NCI-H345 treated with DMSO at 0.1 percent for 48 hours (cell line): ENCODE measurements around the gene RAD51B.
A peak's percentile ranks its signal among the peaks of the same experiment; 100 is the strongest.

Source experiments
- DNase-seq: peaks from one replicate; lab custom pipeline; 2025; ENCODE audit not compliant: unreplicated experiment; lab: John Stamatoyannopoulos, UW

Gene RAD51B

DNA sequence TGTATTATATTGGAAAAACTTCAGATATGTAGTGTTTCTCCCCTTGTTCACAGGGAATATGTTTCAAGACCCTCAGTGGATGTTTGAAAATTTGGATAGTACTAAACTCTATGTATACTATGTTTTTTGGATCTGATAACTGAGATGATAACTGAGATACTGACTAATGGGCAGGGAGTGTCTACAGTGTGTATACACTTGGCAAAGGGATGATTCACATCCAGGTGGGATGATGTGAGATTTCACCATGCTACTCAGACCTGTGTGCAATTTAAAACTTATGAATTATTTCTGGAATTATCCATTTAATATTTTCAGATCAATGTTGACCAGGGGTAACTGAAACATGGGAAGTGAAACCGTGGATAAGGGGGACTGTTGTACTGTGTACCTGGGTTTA lies 13.8 kb downstream of the RAD51B start:
- DNase-seq: no peak

DNA sequence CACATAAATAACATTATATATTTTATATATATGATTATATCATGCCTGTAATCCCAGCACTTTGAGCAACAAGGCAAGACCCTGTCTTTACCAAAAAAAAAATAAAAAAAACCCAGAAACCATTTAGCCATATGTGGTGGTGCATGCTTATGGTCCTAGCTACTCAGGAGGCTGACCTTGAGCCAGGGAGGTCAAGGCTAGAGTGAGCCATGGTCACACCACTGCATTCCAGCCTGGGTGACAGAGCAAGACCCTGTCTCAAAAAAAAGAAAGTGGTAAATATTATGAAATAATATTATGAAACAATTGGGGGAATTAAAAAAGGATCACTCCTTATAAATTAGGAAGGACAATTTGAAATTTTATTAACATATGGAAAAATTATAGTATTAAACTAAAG lies 16.0 kb downstream of the RAD51B start:
- no peak for DNase-seq

DNA sequence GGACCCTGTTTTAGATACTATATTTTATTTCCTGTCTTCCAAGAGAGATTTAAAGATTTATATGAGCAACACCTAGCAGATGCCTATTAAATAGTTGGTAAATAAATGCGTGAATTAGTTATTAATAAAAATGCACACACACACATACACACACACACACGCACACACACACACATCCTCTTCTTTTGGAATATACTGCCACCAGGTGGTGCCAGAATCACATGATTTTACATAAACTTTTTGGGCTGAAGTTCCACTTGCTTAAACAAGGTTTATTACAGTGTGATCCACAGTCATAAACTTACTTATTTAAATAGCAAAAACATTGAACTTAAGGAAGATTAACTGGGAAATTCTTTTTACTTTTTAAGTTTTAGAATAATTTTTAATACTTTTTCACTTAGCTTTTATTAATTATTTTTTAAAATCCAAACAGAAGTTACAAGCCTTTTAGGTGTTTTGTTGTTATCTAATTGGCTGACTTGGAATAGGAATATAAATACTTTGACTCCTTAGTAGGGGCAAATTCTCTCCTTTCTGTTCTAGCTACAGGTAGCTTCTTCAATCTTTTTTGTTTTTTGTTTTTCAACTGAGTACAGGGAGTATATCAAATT lies 17.5 kb downstream of the RAD51B start:
- DNase-seq: peak; percentile 28

DNA sequence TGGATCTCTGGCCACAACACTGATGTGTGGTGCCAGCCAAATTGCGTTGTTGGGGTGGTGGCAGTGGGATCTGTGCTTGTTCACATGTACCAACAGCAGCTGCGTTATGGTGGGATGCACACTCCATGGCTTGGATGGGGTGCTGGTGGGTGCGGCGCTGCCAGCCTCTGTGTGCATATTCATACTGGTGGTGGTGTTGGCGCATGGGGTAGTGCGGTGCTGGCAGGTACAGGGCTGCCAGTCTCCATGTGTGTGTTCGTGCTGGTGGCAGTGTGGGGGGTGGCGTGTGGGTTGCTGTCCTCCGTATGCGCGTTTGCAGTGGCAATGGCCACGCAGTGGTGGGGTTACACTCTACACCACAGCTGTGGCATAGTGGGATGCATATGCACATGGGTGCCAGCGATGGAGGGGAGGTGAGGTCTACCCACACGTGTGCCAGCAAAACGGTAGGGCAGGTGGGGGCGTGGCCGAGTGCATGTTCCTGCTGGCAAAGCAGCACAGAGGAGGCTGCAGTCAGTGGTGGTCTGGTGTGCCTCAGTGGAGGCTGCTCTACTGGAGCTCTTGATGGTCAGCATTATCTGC lies 26.5 kb downstream of the RAD51B start:
- DNase-seq: no peak

DNA sequence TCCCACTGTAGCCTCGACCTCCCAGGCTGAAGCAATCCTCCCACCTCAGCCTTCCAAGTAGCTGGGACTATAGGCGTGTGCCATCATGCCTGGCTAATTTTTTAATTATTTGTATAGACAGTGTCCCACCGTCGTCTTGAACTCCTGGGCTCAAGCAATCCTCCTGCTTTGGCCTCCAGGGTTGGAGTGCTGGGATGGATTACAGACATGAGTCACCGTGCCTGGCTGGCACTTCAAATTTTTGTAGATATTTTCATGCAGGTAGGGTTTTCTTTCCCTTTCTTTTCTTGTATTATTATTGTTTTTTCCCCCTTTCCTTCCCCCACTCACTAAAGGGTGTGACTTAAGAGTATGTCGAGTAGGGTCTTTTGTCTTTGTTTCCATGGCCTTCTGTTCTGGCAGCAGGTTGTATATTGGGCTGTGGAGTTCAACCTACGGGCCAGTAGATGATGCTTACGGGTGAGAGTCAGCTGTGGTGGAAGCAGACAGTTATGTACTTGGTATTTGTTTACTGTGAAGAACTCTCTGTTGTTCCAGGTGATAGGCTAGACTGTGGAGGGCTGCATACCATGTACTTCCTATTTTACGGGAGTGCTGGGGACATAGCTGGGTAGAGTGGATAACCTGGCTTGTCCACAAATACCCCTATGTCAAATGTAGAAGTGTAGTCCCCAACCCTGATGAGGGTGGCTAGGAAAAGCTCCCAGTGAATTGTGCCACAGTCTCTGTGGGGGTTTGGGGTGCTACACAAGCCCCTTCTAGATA lies 30.7 kb downstream of the RAD51B start:
- no peak for DNase-seq

DNA sequence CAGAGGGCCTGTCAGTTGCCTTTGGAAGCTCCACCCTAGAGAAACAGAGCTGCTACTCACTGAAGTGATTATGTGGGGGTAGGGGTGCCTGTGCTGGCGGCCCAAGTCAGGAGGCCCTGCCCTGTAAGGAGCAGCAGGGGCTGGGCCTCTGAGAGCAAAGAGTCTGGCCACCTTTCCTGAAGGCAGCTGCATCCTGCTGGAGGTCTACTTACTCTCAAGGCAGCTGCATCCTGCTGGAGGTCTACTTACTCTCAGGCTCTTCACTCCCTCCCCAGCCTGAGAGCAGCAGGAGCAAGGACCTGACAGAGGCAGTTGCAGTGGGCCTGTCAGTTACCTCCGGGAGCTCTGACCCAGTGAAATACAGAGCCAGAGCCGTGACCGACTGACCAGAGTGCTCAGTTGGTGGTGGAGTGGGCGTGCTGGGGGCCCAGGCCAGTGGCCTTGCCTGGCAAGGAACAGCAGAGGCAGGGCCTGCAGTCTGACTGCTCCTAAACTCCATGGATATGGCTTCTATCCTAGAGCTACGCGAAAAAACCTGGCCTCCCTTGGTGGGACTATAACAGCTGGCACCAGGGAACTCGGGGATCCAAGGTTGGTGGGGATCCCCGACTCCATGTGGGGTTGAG lies 32.3 kb downstream of the RAD51B start:
- DNase-seq: no peak

DNA sequence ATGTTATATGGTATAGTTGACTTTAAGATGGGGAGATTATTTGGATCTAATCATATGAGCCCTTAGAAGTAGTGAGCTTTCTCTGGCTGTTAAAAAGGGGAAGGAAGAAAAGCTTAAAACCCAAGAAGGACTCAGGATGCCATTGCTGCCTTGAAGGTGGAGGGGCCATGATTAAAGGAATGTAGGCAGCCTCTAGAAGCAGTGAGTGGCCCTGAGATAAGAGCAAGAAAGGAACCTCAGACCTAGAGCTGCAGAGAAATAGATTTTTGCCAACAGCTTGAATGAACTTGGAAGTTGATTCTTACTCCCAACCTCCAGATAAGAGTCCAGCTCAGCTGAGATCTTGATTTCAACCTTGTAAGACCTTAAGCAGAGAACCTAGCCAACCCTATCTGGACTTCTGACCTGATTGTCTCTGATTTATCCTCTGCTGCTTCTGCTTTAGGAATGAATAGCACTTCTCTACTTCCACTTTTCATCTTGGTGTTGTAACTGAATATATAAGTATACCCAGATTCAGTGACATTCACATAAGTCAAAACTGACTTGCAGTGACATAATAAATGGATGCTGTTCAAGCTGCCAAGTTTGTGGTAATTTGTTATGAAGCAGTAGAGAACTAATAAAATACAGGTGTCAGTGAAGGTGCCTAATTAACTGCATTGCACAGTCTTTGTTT lies 33.5 kb downstream of the RAD51B start:
- no peak for DNase-seq

DNA sequence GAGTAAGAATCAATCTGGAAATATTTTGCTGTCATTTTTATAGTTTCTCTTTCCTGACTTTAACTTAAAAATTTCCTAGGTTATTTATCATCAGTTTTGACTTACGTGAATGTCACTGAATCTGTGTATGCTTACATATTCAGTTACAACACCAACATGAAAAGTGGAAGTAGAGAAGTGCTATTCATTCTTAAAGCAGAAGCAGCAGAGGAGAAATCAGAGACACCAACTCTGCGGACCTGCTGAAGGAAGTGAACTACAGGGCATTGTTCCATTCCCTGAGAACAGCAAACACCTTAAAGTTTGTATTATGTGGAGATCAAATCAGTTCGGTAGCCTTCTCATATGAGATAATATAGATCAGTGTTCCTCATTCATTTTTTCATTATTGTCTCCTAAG lies 34.1 kb downstream of the RAD51B start:
- DNase-seq: no peak

DNA sequence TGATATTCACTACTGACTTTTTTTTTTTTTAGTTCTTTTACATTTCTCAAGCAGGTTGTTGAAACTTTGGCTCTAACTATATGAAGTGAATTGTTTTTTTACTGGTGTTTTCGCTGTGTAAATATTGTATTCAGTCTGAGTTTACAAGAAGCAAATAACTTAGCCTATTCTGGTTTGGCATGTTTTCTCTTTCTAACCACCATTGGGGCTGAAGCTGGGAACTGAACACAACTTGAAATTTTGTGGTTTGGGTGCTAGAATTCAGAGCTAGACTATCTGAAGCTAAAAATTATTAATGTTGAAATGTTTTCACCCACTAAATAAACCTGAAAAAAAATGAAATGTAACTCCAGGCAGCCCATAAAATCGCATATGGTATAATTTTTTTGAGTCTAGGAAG lies 37.2 kb downstream of the RAD51B start:
- no peak for DNase-seq

DNA sequence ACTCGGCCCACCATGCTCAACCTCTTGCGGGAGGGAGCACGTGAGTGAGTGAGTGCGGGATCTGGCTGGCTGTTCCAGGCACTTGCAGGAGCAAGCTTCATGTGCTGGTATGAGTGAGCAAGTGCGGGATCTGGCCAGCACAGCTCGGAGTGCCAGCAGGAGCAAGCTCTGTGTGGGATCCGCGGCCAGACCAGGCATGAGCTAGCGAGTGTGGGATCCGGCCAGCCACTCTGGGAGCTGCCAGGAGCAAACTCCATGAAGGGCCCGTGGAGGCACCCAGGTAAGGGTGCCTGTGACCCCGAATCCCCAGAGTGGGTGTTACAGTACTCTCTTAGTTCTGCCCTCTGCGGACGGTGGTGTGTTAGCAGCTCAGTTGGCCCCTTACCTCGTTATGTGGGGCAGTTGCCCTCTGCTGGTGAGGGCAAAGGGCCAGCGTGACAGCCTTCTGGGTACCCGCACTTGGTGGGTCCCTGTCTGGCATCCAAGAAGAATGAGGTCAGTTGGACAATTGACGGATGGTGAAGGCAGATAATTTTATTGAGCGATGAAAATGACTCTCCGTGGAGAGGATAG lies 38.3 kb downstream of the RAD51B start:
- DNase-seq: no peak

DNA sequence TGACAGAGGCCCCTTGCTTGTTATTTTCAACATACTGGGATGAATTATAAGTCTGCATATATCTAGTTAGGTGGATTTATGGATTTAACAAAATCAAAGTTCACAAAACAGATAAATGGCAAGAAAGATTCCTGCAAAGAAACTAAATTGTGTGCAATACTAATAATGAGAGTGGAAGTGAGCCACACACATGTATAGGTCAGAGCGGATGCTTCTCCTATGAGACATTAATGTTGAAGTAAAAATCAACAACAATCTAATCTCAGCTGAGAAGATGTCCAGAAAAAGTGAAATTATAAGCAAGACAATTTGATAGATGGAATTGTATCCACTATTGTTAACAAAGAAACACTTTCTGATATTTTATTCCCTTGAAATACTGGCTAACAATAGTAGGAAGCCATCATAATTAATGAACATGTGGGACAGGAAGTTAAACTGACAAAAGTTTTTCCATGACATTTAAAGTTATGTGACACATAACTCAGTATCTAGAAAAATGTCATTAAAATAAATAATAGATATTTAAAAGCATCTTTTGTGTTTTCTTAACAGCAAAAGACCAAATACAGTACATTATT lies 39.7 kb downstream of the RAD51B start:
- DNase-seq: no peak

DNA sequence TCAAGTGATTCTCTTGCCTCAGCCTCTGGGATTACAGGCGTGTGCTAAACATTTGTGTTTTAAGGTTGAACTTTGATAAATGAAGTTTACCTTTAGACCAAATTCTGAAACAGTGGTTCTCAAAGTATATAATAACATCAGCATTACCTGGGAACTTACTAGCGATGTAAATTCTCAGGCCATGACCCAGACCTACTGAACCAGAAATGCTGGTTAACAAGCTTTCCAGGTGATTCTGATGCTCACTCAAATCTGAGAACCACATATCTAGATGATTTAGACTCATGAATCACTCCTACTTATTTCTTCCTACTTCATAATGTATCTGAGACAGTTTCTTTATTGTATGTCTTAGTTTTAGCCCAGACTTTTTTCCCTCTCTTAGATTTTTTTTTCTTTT lies 43.6 kb downstream of the RAD51B start:
- DNase-seq: no peak

DNA sequence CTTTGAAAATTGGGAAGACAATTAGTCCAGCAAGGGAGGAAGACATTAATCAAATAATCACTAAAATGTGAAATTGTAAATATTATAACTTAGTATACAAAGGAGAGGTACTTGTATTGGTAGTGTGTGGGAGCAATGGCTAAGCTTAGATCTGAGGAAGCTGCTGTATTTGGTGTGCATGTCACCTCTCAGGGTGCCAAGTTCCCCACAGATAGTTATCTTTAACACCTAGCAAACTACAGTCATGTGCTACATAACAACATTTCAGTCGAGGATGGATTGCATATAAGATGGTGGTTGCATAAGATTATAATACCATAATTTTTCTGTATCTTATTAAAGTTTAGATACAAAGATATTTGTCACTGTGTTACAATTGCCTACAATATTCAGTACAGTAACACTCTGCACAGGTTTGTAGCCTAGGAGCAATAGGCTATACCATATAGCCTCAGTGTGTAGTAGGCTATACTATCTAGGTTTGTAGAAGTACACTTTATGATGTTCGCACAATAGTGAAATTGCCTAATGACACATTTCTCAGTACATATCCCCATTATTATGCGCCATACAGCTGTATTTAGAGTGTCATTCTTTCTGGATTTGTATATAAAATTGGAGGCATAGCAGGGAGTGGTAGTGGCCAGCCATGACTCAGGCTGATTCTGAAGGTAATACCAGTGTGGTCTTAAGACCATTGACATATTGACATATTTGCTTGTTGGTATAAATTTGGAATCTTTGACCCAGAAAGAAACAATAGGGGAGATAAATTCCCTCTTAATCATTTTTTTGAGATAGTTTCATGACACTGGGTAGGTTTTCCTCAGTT lies 55.8 kb downstream of the RAD51B start:
- no peak for DNase-seq

DNA sequence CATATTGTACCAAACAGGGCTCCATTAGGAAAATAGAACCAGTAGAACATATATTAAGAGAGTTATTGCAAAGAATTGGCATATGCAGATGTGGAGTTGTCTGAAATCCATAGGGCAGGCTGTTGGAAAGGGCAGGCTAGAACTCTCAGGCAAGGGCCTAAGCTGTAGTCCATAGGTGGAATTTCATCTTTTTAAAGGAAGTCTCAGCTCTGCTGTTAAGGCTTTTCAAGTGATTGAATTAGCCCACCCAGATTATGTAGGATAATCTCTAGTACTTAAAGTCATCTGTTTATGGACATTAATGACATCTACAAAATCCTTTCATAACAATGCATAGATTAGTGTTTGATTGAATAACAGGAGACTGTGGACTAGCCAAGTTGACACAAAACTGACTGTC lies 59.4 kb downstream of the RAD51B start:
- no peak for DNase-seq

DNA sequence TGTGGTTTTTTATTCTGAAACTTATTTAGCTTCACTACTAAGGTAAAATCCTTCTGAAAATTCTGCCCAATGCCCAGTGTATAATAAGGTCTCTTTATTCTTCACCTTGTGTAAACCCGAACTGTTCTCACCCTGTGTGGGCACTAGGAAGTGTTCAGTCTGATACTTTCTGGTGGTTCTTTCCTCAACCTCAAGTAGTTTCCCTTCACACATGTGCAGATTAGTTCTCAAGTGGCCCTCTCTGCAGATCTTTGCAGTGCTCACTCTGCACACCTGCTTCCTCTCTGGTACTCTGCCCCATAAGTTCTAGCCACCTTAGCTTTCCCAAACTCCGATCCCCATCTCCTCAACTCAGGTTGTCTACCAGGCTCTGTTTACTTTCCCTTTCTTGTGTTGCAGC lies 61.6 kb downstream of the RAD51B start:
- DNase-seq: no peak

DNA sequence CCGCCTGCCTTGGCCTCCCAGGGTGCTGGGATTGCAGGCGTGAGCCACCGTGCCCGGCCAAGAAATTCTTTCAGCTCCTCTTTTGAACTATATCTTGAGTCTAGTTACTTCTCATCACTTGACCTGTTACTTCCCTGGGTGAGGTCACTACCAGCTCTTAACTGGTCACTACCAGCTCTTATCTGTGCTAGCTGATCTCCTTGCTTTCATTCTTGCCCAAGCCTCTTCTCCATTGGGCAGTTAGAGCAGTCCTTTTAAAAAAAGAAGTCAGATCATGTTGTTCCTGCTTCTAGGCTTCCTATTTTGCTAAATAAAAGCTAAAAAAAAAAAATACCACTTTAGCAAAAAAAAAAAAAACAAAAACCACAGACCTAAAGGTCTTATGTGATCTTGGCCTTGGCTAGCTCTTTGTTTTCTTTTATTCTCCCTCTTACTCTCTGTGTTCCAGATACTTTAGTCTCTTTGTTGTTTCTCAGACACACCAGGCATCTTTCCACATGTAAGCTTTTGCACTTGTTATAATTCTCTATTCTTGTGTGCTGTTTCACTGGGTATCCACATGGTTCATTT lies 63.5 kb downstream of the RAD51B start:
- DNase-seq: no peak

DNA sequence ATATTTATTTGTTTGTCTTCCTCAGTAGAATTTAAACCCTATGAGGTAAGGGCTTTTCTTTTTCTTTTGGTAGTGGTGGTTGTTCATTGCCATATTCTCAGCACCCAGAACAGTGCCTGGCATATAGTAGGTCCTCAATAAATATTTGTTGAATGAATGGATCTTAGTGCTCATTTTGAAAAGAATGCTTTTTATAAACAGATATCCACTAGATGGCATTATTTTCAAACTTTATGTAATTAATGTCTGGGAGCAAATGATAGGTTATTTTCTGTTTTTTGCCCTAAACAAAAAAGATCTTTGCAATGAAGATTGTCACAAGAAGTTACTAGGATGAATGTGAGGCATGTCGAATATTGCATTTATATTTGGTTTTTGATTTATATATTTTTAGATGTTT lies 64.1 kb downstream of the RAD51B start:
- no peak for DNase-seq

DNA sequence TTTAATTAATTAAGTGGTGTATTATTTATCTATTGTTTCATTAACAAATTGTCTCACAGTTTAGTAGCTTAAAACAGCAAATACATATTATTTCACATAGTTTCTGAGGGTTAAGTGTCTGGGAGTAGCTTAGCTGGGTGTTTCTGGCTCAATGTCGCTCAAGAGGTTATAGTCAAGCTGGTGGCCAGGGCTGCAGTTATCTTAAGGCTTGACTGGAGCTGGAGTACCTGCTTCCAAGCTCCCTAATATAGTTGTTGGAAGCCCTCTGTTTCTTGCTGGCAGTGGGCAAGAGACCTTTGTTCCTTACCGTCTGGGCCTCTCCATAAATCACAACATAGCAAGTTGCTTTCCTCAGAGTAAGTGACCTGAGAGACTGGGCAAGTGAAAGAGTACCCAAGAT lies 66.6 kb downstream of the RAD51B start:
- DNase-seq: no peak

DNA sequence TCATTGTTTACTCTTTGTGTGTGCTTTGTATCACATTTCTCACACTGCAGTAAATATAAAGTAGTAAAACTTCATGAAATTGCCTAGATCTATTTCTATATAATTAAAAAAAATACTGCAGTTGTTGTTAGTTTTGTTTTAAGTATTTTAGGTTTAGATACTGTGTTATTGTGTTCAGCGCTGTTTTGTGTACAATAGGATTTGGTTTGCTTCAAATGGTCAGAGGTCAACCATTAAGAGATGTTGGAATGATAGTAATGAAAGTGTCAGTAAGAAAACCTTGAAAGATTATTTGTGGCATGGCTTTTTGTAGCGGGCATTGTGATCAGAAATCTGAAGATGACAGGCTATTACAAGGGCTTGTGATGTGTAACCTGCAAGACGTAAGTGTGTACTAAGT lies 67.9 kb downstream of the RAD51B start:
- DNase-seq: no peak

DNA sequence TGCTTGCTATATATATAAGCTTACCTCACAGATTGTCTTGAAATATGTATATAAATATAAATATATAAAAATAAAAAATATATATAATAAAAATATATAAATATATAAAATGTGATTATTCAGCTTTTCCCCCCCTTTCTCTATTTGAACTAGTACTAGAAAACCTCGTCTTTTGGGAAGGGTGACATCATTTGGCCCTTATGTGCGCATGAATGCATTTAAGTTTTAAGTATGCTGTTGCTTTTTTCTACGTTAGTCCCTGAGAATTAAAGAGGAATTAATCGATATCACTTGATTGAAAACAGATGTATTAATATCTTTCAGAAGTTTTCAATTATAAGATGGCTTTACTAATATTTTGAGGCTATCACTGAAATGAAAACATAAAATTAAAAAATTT lies 69.9 kb downstream of the RAD51B start:
- no peak for DNase-seq
